HG03025 (cell line): ENCODE measurements around the gene SLC6A5.

ENCODE experiments used
- ATAC-seq: cut with Tn5 transposase; IDR thresholded peaks from one replicate; pipeline ENCODE4 v1.9.1; 2021; ENCODE audit warnings: mild to moderate bottlenecking, moderate library complexity; ENCODE audit not compliant: unreplicated experiment, low FRiP score

SLC6A5 gene

GRCh38 chr11:20668131-20668809 is 68.9 kb downstream of the SLC6A5 start:
- ATAC-seq = no peak

- no peak for ATAC-seq
Observed at GRCh38 chr11:20668844-20669819, 69.7 kb downstream of the SLC6A5 start, which contains the start of gene NELL1. Gene NELL1 (plus strand): TSS chr11:20669586.

DNA sequence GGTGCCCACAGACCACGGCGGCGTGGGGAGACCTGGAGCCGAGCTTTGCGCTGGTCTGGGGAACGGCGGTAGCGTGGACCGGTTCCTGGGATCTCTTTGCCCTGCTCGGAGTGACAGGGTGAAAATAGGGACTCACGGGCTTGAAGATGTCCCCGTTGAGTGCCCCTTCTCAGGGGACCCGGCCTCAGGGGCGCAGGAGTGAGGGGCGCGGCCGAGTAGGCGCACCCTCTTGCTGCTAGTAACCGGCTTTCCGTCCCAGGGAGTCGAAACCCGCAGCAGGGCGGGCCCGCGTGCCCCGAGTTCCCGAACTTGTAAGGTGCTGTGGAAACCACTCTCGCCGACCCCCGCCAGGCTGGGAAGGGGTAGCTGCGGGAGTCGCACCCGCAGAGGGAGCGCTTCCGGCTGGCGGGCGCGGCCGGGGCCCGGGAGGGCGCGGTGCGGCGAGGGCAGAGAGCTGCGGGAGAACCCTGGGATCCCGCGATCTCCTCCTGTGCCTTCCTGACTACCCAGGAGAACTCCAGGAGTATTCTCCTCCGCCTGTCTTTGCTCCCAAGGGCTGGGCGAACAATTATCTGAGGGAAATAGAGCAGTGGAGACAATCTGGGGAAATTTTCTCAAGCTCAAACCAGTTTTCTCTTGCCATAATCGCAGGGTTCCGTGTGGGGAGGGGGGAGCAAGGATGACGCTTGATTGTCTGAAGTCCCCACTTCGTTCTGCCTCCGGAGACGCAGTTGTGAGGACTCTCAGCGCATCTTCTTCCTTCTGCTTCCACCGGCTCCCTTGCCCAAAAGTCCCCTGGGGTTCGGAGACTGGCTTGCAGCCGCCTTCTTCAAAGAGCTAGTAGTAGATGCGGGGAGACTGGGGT is 70.6 kb downstream of the SLC6A5 start:
- no peak for ATAC-seq

DNA sequence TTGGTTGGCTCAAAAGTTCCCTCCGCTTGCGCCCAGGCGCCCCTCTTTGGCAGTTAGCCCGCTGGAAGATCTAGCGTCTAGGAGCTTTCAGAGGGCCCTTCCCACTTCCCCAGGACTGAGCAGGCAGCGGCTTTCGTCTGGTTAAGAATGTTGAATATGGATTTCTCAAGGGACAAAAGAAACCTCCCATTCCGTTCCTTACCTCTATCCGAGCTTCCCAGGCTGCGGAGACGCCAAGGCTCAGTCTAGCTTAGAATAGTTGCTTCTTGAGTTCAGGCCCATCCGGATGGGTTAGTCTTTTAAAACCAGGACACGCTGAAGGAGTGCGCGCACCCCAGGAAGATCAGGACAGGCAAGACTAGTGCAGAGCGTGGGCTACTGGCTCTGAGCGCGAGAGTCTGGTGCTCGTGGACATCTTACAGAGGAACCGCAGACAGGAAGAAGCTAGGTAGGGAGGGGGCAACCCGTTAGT is 71.6 kb downstream of the SLC6A5 start:
- ATAC-seq = no peak

DNA sequence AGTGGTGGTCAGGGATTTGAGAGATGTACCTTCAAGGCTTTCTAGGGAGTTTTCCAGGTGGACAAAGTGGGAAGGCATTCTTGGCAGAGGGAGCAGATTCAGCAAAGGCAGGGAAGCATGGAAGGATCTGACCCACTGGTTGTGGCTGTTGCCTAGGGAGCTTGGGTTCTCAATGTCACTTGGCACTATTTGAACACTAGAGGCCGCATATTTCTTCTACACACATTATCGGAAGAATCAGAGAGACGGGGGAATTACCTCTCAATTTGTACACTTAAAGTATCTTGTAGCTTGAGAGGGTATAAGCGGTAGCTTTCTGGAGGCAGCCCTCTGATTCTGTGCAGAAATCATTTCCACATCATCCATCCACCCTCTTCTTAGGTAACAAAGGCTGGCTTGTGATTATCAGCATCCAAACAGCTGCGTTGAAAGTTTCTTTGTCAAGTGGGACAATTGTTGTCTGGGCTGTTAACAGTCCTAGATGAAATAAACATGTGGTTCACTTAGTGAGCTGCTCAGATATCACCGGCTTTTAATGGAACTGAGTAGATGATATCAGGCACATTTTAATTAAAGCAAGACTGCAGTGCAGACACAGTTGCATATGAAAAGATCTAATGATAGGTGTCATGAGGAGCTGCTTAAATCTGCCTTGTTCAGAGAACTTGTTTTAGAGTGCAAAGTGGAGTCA is 72.6 kb downstream of the SLC6A5 start:
- no peak for ATAC-seq

DNA sequence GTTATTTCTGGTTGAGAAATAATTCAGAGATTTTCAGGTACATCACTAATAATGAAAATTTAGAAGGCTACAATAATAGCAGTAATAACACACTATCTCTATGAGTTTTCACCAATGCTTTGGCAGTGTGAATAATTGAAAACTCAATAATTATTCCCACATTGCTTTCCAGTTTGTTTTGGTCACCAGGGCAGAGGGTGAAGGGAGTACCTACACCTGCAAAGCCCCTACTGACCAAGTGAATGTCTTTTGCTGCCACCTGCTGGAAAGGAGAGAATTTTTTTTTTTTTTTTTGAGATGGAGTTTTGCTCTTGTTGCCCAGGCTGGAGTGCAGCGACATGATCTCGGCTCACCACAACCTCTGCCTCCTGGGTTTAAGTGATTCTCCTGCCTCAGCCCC is 73.2 kb downstream of the SLC6A5 start:
- no peak for ATAC-seq

DNA sequence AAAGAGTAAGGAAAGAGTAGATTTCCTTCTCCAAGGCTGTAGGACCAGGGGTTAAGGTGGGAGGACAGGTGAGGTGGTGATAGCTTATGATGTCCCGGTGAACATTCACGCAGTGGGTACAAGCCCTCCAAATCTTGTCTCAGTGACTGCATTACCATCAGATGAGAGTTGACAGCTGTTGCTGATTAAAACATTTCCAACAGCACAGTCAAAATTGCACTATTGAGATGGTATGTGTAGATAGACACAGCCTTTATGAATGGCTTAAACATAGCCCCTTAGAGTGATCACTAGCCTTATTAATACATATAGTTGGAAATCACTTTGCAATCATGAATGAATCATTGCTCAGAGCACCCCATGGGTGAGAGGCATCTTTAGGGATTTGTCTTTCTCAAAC is 77.2 kb downstream of the SLC6A5 start:
- ATAC-seq = no peak

DNA sequence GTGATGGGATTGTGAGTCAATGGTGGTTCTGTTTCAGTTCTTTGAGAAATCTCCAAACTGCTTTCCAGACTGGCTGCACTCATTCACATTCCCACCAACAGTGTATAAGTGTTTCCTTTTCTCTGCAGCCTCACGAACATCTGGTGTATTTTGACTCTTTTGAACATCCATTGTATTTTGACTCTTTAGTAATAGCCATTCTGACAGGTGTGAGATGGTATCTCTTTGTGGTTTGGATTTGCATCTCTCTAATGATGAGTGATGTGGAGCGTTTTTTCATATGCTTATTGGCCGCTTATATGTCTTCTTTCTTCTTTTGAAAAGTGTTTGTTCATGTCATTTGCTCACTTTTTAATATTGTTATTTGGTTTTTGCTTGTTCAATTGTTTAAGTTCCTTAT is 89.4 kb downstream of the SLC6A5 start:
- ATAC-seq = no peak

DNA sequence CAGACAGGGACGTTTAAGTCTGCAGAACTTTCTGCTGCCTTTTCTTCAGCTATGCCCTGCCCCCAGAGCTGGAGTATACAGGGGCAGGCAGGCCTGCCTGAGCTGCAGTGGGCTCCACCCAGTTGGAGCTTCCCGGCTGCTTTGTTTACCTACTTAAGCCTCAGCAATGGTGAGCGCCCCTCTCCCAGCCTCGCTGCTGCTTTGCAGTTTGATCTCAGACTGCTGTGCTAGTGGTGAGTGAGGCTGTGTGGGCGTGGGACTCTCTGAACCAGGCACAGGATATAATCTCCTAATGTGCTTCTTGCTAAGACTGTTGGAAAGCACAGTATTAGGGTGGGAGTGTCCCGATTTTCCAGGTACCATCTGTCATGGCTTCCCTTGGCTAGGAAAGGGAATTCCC is 108.5 kb downstream of the SLC6A5 start:
- no peak for ATAC-seq
